HG03558 (cell line): ENCODE results near the gene TBC1D4.
"Not testable (repeated sequence)": the region's sequence is repeated elsewhere in the genome, so short reads cannot be mapped to it uniquely, and the experiment has no call there.

ENCODE experiments used
- ATAC-seq: cut with Tn5 transposase; IDR thresholded peaks from one replicate; pipeline ENCODE4 v1.9.1; 2021; ENCODE audit warnings: moderate number of reproducible peaks; ENCODE audit not compliant: unreplicated experiment; ENCODE audit errors: extremely low read depth

TBC1D4 gene

GRCh38 chr13:75240240-75240639 is 241.7 kb downstream of the TBC1D4 start:
- ATAC-seq: not testable (repeated sequence)

GRCh38 chr13:75236774-75237173 is 245.2 kb downstream of the TBC1D4 start:
- no peak for ATAC-seq
